ENCODE results near the gene RBM33. TPM values are rescaled to one million over a fixed set of nuclear protein-coding genes. Genes with fewer than 3 reads are reported as not detected.

RBM33 gene
- total and polyA plus RNA-seq, 10 of the 15 experiments (the other 5 are each of a cell fraction or from before 2014, with no cell fraction given), result 4.7 to 67.2 (median 24.3) TPM

DNA sequence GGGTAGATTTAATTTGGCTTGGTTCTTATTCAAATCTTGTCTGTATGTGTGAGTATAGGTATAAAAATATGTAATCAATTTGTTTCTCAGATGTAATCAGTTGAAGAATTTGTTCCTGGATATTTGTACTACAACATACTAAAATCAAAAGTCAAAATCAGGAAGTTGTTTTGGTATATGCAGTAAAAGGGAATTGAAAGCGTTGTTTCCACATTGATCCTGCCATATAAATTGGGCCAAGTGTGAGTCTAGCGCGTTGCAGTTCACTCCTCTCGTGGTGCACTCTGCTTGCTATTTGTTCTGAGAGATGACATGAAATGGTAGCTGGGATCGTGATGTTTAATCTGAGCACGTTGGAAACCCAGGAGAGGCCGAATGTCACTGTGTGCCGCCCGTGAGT, 111.9 kb downstream of the RBM33 start (continued):
- TF ChIP-seq TCF7 (IDR thresholded peaks at IDR 0.05; ENCODE audit: borderline replicate concordance), result no peak
- TF ChIP-seq JUNB (IDR thresholded peaks at IDR 0.05), result peak; percentile 38; the same call in 1 of the 2 replicates
- TF ChIP-seq SREBF1 (IDR thresholded peaks at IDR 0.05; ENCODE audit: low read length), result no peak
- no peak for TF ChIP-seq SIX5 (IDR thresholded peaks at IDR 0.05; ENCODE audit: low read depth, low read length, severe bottlenecking)
- no peak for TF ChIP-seq SMC3 (IDR thresholded peaks at IDR 0.05; ENCODE audit: borderline replicate concordance, low read length)
- TF ChIP-seq, protein P1, sequence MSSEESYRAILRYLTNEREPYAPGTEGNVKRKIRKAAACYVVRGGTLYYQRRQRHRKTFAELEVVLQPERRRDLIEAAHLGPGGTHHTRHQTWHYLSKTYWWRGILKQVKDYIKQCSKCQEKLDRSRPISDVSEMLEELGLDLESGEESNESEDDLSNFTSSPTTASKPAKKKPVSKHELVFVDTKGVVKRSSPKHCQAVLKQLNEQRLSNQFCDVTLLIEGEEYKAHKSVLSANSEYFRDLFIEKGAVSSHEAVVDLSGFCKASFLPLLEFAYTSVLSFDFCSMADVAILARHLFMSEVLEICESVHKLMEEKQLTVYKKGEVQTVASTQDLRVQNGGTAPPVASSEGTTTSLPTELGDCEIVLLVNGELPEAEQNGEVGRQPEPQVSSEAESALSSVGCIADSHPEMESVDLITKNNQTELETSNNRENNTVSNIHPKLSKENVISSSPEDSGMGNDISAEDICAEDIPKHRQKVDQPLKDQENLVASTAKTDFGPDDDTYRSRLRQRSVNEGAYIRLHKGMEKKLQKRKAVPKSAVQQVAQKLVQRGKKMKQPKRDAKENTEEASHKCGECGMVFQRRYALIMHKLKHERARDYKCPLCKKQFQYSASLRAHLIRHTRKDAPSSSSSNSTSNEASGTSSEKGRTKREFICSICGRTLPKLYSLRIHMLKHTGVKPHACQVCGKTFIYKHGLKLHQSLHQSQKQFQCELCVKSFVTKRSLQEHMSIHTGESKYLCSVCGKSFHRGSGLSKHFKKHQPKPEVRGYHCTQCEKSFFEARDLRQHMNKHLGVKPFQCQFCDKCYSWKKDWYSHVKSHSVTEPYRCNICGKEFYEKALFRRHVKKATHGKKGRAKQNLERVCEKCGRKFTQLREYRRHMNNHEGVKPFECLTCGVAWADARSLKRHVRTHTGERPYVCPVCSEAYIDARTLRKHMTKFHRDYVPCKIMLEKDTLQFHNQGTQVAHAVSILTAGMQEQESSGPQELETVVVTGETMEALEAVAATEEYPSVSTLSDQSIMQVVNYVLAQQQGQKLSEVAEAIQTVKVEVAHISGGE (CRISPR knock-in tag; IDR thresholded peaks at IDR 0.05), result no peak
- TF ChIP-seq, protein P2, sequence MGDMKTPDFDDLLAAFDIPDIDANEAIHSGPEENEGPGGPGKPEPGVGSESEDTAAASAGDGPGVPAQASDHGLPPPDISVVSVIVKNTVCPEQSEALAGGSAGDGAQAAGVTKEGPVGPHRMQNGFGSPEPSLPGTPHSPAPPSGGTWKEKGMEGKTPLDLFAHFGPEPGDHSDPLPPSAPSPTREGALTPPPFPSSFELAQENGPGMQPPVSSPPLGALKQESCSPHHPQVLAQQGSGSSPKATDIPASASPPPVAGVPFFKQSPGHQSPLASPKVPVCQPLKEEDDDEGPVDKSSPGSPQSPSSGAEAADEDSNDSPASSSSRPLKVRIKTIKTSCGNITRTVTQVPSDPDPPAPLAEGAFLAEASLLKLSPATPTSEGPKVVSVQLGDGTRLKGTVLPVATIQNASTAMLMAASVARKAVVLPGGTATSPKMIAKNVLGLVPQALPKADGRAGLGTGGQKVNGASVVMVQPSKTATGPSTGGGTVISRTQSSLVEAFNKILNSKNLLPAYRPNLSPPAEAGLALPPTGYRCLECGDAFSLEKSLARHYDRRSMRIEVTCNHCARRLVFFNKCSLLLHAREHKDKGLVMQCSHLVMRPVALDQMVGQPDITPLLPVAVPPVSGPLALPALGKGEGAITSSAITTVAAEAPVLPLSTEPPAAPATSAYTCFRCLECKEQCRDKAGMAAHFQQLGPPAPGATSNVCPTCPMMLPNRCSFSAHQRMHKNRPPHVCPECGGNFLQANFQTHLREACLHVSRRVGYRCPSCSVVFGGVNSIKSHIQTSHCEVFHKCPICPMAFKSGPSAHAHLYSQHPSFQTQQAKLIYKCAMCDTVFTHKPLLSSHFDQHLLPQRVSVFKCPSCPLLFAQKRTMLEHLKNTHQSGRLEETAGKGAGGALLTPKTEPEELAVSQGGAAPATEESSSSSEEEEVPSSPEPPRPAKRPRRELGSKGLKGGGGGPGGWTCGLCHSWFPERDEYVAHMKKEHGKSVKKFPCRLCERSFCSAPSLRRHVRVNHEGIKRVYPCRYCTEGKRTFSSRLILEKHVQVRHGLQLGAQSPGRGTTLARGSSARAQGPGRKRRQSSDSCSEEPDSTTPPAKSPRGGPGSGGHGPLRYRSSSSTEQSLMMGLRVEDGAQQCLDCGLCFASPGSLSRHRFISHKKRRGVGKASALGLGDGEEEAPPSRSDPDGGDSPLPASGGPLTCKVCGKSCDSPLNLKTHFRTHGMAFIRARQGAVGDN (IDR thresholded peaks at IDR 0.05), result no peak
- TF ChIP-seq, protein P3, sequence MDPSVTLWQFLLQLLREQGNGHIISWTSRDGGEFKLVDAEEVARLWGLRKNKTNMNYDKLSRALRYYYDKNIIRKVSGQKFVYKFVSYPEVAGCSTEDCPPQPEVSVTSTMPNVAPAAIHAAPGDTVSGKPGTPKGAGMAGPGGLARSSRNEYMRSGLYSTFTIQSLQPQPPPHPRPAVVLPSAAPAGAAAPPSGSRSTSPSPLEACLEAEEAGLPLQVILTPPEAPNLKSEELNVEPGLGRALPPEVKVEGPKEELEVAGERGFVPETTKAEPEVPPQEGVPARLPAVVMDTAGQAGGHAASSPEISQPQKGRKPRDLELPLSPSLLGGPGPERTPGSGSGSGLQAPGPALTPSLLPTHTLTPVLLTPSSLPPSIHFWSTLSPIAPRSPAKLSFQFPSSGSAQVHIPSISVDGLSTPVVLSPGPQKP (IDR thresholded peaks at IDR 0.05; ENCODE audit: low read depth, low read length), result no peak
- no peak for TF ChIP-seq NRF1 (conservative IDR thresholded peaks at IDR 0.05; ENCODE audit: low read depth, low read length)
- TF ChIP-seq, protein P4, sequence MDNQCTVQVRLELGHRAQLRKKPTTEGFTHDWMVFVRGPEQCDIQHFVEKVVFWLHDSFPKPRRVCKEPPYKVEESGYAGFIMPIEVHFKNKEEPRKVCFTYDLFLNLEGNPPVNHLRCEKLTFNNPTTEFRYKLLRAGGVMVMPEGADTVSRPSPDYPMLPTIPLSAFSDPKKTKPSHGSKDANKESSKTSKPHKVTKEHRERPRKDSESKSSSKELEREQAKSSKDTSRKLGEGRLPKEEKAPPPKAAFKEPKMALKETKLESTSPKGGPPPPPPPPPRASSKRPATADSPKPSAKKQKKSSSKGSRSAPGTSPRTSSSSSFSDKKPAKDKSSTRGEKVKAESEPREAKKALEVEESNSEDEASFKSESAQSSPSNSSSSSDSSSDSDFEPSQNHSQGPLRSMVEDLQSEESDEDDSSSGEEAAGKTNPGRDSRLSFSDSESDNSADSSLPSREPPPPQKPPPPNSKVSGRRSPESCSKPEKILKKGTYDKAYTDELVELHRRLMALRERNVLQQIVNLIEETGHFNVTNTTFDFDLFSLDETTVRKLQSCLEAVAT (IDR thresholded peaks at IDR 0.05), result no peak
- TF ChIP-seq DPF2 (IDR thresholded peaks at IDR 0.05), result peak; percentile 61; the same call in 1 of the 2 replicates
- TF ChIP-seq CHD4 (IDR thresholded peaks at IDR 0.05), result no peak
- TF ChIP-seq IKZF1 (conservative IDR thresholded peaks at IDR 0.05), result peak; percentile 63; the same call in 1 of the 2 replicates
- TF ChIP-seq SIN3A (IDR thresholded peaks at IDR 0.05; ENCODE audit: low read depth, low read length), result no peak
- TF ChIP-seq ZNF274 (IDR thresholded peaks at IDR 0.05; ENCODE audit: insufficient read depth, insufficient read length), result no peak
- TF ChIP-seq FOS (IDR thresholded peaks at IDR 0.05; ENCODE audit: borderline replicate concordance, extremely low read depth, insufficient read length), result no peak
- TF ChIP-seq ATF7 (IDR thresholded peaks at IDR 0.05; ENCODE audit: low read depth), result no peak
- TF ChIP-seq, protein P5, sequence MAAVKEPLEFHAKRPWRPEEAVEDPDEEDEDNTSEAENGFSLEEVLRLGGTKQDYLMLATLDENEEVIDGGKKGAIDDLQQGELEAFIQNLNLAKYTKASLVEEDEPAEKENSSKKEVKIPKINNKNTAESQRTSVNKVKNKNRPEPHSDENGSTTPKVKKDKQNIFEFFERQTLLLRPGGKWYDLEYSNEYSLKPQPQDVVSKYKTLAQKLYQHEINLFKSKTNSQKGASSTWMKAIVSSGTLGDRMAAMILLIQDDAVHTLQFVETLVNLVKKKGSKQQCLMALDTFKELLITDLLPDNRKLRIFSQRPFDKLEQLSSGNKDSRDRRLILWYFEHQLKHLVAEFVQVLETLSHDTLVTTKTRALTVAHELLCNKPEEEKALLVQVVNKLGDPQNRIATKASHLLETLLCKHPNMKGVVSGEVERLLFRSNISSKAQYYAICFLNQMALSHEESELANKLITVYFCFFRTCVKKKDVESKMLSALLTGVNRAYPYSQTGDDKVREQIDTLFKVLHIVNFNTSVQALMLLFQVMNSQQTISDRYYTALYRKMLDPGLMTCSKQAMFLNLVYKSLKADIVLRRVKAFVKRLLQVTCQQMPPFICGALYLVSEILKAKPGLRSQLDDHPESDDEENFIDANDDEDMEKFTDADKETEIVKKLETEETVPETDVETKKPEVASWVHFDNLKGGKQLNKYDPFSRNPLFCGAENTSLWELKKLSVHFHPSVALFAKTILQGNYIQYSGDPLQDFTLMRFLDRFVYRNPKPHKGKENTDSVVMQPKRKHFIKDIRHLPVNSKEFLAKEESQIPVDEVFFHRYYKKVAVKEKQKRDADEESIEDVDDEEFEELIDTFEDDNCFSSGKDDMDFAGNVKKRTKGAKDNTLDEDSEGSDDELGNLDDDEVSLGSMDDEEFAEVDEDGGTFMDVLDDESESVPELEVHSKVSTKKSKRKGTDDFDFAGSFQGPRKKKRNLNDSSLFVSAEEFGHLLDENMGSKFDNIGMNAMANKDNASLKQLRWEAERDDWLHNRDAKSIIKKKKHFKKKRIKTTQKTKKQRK (IDR thresholded peaks at IDR 0.05; ENCODE audit: low read depth, low read length), result no peak
